Lung (tissue), 12 donors: ENCODE results near the gene MTRF1L. TPM values are rescaled to one million over a fixed set of nuclear protein-coding genes. Genes with fewer than 3 reads are reported as not detected.
"Not testable (repeated sequence)": the region's sequence is repeated elsewhere in the genome, so short reads cannot be mapped to it uniquely, and the experiment has no call there.

ENCODE experiments used
- ATAC-seq: fragments of 200-7000 bp; cut with Tn5 transposase; one replicate; pipeline ENCODE4 v1.9.1; 2020; ENCODE audit warnings: moderate number of reproducible peaks; ENCODE audit not compliant: insufficient read depth, low FRiP score
- DNase-seq, 3 donors: peaks; one replicate each; pipeline ENCODE4 v3.0.0-alpha.2; 2013 to 2017
- H3K27ac ChIP-seq, 2 donors: one replicate each; pipeline ENCODE4 v1.5.1; 2013; ENCODE audit warnings: mild to moderate bottlenecking in 2 of 2, moderate library complexity in 2 of 2, control low read depth in 1 of 2, inconsistent platforms in 1 of 2, low read depth in 1 of 2, low read length in 1 of 2
- H3K27me3 ChIP-seq, 3 donors: one replicate each; pipeline ENCODE4 v1.5.1; 2013; ENCODE audit warnings: low read length in 2 of 3; ENCODE audit not compliant: control insufficient read depth in 3 of 3, insufficient read depth in 3 of 3
- H3K36me3 ChIP-seq, 4 donors: one replicate each; pipeline ENCODE4 v1.5.1; 2013; ENCODE audit warnings: low read length in 4 of 4, mild to moderate bottlenecking in 1 of 4, moderate library complexity in 1 of 4; ENCODE audit not compliant: control insufficient read depth in 4 of 4, insufficient read depth in 4 of 4
- H3K4me1 ChIP-seq, 5 donors: one replicate each; pipeline ENCODE4 v1.5.1; 2013; ENCODE audit warnings: low read length in 5 of 5, mild to moderate bottlenecking in 2 of 5, moderate library complexity in 1 of 5; ENCODE audit not compliant: control insufficient read depth in 5 of 5, insufficient read depth in 5 of 5
- H3K4me3 ChIP-seq: one replicate; pipeline ENCODE4 v1.5.1; 2013; ENCODE audit warnings: mild to moderate bottlenecking, control low read depth, moderate library complexity
- H3K9ac ChIP-seq, 2 donors: one replicate each; pipeline ENCODE4 v1.5.1; 2013; ENCODE audit warnings: low read length in 2 of 2, control low read depth in 1 of 2; ENCODE audit not compliant: insufficient read depth in 1 of 2
- H3K9me3 ChIP-seq, 4 donors: one replicate each; pipeline ENCODE4 v1.5.1; 2013; ENCODE audit warnings: low read length in 3 of 4, mild to moderate bottlenecking in 1 of 4, moderate library complexity in 1 of 4; ENCODE audit not compliant: control insufficient read depth in 4 of 4, insufficient read depth in 3 of 4
- CTCF ChIP-seq: IDR thresholded peaks from 2 replicates; pipeline ENCODE4 v1.5.1; 2012; ENCODE audit warnings: mild to moderate bottlenecking; ENCODE audit errors: control extremely low read depth, extremely low read depth
- WGBS, 2 donors: extraction: QIAGEN DNeasy Blood & Tissue Kit; methylation state at CpG; one replicate each; pipeline ENCODE4 v1.1.7; 2013; 5-methylcytosine and 5-hydroxymethylcytosine counted together
- polyA plus RNA-seq, 2 donors: library from polyadenylated mRNA; stranded (reverse); fragments of 200-250 nt; gene quantifications; one replicate each; pipeline ENCODE4 v1.2.1, GENCODE V29; 2013
- total RNA-seq, 2 donors: library from RNA; depleted of rRNA in 1 of 2; stranded (reverse); fragments of >200 nt in 1 of 2; gene quantifications; one replicate each; pipeline ENCODE4 v1.2.1, GENCODE V29; 2014 to 2021
- donor health status: control.
- donor health status: control.
- donor health status: Bipolar disorder and iron deficiency.
- donor health status: healthy.
- donor health status: DM: yes; HTN: yes; CAD: no.

MTRF1L gene
- total and polyA plus RNA-seq, 4 donors: 9.4 to 16.3 (median 12.4) TPM

- H3K4me3 ChIP-seq: peak overlapping the region; percentile 90
- 5% methylated on average over 20 to 31 of the region's 31 CpGs for WGBS, 2 donors
- TF ChIP-seq CTCF: no peak
- no peaks in the 10 kb centered on the region for H3K27me3 ChIP-seq
- peak; percentile 32 for ATAC-seq
- DNase-seq: peak; percentile 20 to 50 (median 30)
- H3K36me3 ChIP-seq: peaks cover 0 to 12% (median 8%) of the 10 kb centered on the region in 4 donors
- no peaks in the 10 kb centered on the region for H3K9me3 ChIP-seq
- peak overlapping the region; percentile 86 to 91 for H3K9ac ChIP-seq
- H3K4me1 ChIP-seq: peaks cover 0 to 28% (median 11%) of the 10 kb centered on the region in 5 donors
- peak overlapping the region; percentile 84 to 92 for H3K27ac ChIP-seq
These were observed 519 bp downstream of the MTRF1L start for GRCh38 chr6:153001767-153002612.

GRCh38 chr6:153000790-153001189, 1.7 kb downstream of the MTRF1L start:
- Histone ChIP-seq H3K36me3 (peaks cover 0 to 12% (median 10%) of the 10 kb centered on the region in 4 donors), H3K4me1 (peaks cover 0 to 28% (median 11%) of the 10 kb centered on the region in 5 donors)
- H3K9me3 ChIP-seq, DNase-seq, H3K9ac ChIP-seq, ATAC-seq, H3K27ac ChIP-seq, H3K27me3 ChIP-seq, H3K4me3 ChIP-seq: not testable (repeated sequence)
- WGBS, 2 donors: 95 to 99% methylated on average over 9 of the region's 9 CpGs

GRCh38 chr6:153000243-153000642, 2.3 kb downstream of the MTRF1L start:
- Histone ChIP-seq H3K9me3 (no peaks in the 10 kb centered on the region), H3K4me3 (no peak overlapping the region), H3K9ac (no peak overlapping the region), H3K27ac (no peak overlapping the region), H3K36me3 (peaks cover 0 to 12% (median 10%) of the 10 kb centered on the region in 4 donors), H3K4me1 (peaks cover 0 to 28% (median 11%) of the 10 kb centered on the region in 5 donors), H3K27me3 (no peaks in the 10 kb centered on the region)
- DNase-seq (no peak), ATAC-seq (no peak)
- TF ChIP-seq CTCF: no peak

- H3K9me3 ChIP-seq, H3K27ac ChIP-seq, H3K27me3 ChIP-seq, ATAC-seq, H3K4me3 ChIP-seq, DNase-seq, H3K9ac ChIP-seq: not testable (repeated sequence)
- H3K36me3 ChIP-seq: peaks cover 0 to 12% (median 10%) of the 10 kb centered on the region in 4 donors
- WGBS, 2 donors: 89 to 91% methylated on average over 2 of the region's 2 CpGs
- peaks cover 0 to 28% (median 11%) of the 10 kb centered on the region in 5 donors for H3K4me1 ChIP-seq
These were observed 3.0 kb downstream of the MTRF1L start for GRCh38 chr6:152999538-152999937.
